GM19397 (cell line): ENCODE results near the gene CADM2.

Experiments
- ATAC-seq: cut with Tn5 transposase; IDR thresholded peaks from one replicate; pipeline ENCODE4 v1.9.1; 2021; ENCODE audit warnings: mild to moderate bottlenecking, moderate library complexity; ENCODE audit not compliant: unreplicated experiment

Gene CADM2

DNA sequence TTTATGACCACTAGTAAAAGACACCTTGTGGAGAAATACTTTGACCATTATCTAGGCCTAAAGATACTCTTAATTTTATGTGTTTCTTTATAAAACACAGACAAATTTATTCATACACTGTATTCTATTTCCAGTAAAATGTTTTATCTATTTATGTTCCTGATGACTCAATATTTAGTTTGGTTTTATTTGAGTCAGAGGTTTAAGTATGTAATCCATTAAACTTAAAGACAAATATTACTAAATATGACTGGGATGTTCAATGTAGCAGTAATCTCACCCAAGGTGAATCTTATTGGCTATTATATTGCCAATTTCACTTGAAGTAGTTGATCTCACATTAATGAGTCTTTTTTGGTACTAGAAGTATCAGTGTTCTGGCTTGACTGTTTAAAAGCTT is 799.7 kb downstream of the CADM2 start:
- no peak for ATAC-seq

DNA sequence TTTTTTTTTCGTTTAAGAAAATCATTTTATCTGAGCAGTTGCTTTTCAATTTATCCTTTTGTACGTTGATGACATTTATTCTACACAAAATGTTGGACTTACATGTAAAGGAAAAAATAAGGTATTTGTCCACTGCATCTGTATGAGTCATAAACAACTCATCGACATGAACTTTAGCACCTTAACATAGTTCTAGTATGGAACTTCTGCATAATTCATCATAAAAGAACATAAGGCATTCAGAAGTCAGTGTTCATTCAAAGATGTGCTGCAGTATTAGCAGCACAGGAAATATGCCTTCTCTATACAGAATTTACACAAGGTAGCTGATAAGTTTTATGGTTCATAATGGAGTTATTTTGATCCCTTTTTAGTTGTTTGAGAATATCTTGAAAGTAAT is 801.6 kb downstream of the CADM2 start:
- ATAC-seq: no peak

DNA sequence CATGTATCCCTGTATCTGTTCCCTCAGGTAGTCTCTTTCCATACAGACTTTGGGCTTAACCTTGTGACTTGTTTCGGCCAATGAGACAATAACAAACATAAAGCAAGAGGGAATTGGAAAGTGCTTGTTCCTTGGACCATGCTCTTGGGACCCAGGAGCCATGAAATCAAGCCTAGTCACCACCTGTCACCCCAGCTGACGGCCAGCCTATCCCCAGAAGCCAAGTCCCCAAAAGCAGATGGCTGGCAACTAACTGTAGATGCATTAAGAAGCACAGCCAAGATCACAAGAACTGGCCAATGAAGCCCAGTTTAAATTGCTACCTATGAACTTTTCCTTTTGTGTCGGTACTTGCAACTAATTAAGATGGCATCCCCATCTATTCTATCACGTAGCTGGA is 822.0 kb downstream of the CADM2 start:
- no peak for ATAC-seq

DNA sequence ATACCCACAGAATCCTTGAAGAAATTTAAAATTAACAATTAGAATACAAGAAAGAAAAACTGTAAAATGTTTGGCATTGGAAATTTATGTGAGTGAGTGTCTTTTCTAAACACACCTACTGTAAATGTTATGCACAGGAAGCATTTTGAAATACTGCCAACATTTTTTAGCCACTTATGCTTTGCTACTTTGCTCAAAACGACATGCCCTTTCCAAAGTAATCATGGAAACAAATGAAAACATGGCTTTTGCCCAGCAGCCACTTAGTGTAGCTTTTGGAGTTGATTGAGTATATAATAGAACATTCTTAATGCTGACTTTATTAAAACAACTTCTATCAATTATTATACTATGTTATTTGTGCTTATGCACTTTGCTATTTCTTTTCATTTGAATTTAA is 823.0 kb downstream of the CADM2 start:
- no peak for ATAC-seq

DNA sequence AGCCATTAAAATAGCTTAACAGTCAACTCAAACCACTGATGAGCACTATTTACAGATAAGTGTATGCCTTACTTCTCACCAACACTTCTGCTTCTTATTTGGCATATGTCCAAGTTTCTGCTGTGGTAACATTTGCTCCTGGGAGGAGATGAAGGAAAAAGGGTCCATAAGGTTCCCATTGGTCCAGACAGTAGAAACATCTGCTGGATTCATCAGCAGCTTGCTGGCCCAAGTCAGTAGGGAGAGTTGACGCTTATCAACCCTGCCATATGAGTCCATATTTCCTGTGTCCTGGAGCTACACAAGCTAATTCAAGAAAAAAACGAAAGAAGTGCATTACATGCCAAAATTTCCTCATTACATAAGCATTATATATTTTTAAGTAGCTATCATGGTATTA is 824.5 kb downstream of the CADM2 start:
- no peak for ATAC-seq

DNA sequence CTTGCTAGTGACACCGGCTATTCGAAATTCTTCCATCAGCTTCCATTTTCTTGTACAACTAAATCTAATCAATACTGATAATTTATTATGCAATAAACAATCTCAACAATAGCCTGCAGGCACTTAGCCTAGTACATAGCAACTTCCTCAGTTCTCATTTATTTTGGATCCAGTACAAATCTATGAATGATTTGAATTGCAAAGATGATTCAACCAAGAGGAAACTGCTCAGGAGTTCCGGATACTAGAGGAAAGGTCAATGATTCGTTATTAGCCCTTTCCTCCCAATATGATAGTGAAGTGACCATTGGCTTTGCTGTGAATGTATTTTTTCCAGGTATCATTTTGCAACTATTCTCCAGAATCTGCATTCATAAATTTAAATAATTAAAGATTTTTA is 827.0 kb downstream of the CADM2 start:
- no peak for ATAC-seq

DNA sequence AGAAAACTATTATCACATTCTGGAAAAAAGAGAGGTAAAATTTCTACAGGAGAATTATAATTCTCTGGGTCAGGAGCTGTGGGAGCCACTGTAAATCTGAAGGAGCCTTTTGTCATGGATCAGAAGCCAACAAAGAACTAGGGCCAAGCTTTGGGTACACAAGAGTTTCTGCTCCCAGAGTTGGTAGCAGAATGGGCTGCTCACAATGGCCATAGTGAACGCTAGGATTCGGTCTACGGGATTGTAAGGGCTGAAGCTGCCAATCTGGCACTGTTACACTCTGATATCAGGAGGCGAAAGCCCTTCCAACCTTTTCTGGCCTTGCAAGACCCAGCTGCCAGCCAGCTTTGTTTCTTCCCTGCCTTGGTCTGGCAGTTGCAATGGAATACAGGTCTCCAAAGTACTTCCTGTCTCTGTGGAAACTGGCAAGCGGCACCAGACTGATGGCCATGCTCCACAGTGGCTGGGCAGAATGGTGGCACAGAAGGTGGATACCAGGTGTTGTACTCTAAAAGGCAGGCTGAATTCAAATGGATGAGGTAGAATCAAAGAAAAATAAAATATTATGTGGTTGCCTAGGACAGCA is 831.7 kb downstream of the CADM2 start:
- ATAC-seq: no peak

DNA sequence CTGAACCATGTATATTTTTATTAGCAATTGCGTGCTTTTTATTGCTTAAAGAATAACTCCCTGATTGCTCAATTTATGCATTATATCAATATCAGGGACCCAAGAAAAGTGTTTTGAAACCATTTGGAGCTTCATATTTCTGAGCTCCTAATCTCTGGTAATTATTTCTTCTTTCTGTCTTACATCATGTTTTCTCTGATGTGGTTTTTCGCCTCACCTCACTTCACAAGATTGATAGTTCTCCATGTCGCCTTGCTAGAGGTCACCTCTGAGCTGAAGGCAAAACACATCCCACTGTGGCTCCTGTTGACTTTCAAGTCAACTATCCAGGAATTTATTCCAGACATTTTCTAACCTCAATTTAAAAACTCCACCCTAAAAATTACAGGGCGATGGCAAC is 837.4 kb downstream of the CADM2 start:
- ATAC-seq: no peak

DNA sequence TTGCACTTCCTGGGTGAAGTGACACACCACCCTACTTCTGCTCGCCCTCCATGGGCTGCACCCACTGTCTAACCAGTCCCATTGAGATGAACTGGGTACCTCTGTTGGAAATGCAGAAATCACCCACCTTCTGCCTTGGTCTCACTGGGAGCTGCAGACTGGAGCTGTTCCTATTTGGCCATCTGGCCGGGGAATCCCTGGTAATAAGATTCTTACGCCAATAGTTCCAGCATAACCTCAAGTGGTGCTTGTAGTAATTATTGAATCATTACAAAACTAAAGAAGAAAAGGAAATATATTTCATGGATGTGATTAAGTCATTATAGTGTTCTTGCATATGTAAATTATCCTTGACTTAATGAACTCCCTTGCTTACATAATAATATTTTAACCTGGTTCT is 841.9 kb downstream of the CADM2 start:
- ATAC-seq: no peak

DNA sequence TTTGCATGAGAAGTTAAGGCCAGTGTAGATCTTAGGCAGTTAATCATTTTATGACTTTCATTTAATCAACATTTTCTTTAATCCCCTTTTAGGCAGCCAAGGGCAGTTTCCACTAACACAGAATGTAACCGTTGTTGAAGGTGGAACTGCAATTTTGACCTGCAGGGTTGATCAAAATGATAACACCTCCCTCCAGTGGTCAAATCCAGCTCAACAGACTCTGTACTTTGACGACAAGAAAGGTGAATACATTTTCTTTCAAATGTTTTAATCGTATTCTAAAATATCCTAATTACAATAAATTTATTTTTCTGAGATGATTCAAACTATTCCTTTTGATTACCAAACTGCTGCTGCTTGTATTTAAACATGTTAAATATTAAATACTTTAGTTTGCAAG is 843.2 kb downstream of the CADM2 start:
- ATAC-seq: no peak

DNA sequence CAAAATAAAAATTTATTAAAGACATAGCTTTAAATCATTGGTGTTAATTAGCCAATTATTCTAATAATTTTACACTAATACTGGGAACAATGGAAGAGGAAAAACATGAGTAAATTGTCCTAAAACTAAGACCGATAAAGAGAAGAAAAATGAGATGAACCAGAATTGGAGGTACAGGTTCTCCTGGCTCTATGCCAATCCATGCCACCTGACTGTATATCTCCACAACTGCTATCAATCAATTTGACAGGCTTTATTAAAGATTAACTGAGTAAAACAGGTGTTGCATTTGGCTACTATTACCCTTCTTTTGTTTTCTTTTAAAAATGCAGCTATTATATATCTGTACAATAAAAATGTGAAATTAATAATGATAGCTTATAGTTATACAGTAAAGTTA is 850.0 kb downstream of the CADM2 start:
- ATAC-seq: no peak

DNA sequence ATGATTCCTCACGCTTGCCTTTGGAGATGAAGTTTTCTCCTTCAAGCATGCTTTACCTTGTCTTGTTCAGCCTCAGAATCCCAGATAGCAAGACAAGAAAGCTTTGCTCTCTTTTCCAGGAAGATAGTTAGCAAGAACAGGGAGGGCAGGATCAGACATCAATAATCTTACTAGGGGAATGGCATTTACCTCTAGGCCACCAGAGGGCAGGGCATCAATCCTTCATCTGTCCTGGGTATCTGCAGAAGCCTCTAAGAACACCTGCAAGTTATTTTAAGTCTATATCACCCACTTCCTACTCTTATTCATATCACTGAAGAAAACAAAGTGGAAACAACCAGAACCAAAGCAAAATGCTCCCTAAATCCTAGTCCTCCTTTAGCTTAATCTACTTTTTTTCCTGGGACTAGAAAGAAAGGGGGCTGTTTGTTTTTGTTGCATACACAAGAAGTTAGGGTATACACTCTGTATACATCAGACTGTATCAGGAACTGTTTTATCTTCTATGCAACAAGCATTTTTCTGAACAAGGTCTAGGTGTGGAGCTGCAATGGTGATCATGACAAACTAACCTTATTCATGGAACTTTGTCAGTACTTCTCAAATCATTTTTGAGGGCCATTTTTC is 862.5 kb downstream of the CADM2 start:
- no peak for ATAC-seq

DNA sequence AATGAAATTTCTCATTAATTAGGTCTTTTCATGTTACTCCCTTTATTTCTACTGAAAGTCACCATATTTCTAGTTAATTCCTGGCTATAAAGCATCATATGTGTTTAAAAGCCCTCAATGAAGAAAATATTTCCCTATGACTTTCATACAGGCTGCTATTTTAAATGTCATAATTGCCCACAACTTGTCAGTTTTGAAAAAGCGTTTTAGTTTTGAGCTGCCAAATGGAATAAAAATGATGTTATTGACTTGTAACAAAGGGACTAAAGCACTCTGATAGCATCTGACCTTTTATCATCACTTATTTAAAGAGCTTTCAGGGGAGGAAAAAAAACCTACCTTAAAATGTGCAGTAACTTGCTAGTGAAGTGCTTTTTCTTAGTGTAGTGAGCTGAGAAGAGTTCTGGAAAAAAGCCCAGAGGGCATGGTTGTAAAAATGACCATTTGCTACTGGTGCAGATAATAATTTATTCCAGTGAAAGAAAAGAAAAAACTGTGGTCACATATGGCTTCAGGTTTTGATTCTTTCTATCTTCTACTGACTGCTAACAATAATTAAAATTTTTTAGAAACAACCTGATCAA is 877.2 kb downstream of the CADM2 start:
- no peak for ATAC-seq

DNA sequence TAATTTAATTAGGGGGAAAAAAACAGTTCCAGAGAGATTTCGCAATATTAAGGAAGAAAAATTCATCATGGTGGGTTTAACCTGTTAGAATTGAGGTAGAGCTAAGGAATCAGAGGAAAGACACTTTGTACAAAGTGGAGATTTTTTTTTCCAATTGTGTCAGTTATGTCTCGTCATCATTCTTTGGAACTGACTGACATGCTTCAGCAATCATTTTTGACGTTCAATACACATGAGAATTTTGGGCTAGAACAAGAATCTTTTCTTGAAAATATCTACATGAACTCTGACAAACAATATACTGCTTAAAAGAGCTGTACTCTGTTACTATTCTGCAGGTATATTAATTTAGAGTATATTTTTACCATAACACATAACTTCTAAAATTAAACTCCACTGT is 878.6 kb downstream of the CADM2 start:
- ATAC-seq: no peak

DNA sequence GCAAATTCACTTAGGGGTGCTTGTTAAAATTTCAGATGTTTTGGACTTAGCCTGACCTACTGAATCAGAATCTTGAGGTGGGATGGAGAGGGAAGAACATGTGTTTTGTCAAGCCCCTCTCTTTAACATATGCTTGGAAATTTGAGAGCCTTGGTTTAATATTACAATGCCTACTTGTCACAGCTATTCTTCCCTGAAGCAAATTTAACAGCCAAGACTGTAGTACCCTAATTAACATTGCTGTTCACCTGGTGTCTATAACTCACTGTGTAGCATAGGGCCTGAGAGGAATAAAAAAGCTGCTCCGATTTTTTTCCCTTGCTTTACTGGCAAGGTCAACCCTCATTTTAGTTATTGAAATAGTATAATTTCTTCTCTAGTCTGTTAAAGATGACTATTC is 880.1 kb downstream of the CADM2 start:
- ATAC-seq: no peak

DNA sequence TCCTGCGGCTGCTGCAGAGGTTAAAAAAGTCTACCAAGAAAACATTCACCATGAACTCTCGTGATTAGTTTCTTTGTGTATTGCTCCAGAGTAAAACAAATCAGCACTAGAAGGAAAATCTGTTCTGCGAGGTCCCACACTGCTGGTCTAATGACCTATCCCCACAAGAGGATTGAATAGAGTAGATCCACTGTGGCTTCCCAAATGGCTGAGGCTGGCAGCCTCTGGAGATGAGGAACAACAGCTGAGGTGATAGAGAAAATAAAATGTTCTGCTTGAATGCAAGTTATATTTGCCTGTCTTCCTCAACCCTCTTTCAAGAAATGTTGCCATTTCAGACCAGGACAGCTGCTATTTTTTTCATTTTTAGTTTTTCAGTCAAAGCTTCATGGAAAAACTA is 883.3 kb downstream of the CADM2 start:
- ATAC-seq: no peak

DNA sequence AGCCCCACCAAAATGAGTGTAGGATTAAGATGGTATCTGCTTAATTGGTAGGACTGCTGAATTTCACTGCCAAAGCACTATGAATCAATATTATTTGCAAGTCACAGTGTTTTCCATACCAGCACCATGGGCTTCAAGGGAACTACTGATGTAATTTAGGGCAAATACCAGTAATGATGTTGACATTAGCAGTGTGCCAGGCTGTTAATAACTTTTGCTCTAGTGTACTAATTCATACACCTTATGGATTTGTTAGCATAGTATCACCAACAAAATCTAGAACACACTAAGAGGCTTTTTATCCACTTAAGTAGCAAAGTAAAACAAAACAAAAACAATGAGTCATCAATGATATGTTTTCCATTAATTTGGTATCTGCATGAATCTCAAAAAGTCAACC is 888.2 kb downstream of the CADM2 start:
- no peak for ATAC-seq

DNA sequence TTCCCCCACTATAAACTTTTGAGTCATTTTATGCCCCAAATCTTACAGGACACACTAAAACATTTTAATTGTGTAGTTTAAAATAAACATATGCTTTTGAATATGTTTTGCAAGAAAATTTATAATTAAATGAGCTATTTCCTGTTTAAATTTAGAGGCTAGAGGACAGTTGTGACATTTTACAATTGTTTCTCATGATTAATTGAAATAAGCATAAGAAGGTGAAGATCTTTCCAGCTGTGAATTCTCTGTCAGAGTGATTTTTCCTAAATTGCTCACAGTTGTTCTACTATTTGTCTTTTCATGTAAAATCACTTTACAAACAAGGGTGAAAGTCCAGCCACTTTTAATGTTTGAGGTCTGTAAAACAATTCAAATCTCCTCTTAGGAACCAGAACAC is 892.3 kb downstream of the CADM2 start:
- ATAC-seq: no peak

DNA sequence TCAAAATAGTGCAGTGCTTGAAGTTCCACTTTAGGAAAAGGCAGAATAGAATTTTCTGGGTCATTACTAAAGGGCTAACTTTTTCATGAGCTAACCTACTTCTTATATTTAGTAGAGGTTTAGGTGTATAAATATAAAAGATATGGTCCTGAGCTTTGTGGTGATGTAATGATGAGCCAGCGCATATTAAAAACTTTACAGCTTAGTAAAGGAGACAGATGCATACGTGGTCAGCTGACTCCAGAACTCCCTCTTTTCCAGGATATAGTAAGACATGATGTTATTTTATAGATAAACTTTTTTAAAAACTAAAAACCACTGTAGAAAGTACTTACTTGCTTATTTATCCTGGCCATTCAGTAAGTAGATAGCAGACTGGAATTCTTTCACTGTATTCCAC is 895.0 kb downstream of the CADM2 start:
- ATAC-seq: no peak

DNA sequence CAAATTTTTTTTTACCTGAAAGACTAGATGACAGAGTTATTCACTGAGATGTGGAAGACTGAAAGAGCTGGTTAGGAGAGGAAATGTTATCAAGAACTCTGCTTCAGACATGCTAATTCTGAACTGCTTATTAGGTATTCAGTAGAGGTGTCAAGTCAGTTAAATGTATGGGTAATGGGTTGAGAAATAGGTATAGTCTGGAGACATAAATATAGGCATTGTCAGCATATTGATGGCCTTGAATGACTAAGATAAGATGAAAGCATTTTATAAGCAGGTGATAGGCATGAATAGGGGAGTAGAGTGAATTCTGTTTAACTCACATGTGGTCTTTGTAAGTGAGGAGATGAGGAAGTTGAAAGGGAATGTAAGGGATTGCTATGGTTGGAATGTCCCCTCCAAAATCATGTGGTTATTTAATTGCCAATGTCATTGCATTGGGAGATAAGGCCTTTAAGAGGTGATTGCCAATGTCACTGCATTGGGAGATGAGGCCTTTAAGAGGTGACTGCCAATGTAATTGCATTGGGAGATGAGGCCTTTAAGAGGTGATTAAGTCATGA is 904.2 kb downstream of the CADM2 start:
- no peak for ATAC-seq

DNA sequence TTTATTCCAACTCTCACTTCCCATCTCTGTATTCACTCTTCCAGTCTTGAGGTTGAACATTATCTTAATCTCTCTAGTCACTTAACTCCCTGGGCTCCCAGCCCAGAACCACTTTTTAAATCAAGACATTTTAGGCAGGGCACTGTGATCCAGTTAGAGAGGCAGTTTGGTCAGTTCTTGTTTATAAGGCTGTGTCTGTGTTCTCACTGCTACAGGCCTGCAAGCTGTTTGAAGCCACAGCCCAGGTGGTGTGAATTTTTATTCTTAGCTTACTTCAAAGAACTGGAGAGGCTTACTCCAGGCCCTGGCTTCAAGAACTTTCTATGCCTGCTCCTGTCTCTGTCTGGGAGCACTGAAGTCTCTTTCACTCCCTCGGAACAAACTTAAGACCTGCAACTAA is 906.1 kb downstream of the CADM2 start:
- ATAC-seq: no peak

DNA sequence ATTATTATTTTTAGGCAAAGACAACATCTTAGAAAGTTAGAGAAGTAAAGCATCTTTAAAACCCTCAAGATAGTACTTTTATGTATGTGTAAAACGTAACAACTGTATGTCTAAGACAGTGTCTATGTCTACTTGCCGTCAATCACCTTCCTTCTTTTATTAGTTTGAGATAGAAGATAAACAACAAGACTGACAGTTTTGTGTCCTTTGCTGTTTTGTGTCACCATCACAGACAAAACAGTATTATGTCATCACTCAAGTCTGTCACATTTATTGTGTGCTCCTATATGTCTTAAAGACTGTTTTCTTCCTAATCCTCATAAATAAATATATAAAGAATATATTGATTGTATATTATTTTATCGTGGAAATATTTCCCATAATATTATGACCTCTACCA is 908.3 kb downstream of the CADM2 start:
- no peak for ATAC-seq

DNA sequence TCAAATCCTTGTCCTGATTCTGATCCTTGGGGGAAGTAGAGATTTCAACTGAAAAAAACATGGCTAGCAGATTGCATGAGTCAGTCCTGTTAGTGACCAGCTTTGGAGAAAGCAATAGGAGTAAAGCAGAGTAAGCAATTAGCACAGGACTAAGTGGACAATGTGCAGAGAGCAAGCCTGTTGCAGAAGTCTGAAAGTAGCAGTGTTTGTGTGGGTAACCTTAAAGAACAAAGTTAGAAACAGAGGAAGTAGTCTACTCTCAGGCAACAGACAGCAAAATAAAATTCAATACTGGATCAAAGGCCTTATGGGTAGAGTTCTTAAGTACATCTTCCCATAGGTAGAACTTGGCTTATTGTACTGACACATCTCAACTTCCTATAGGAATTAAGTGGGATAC is 916.8 kb downstream of the CADM2 start:
- no peak for ATAC-seq
